ENCODE measurements around the gene PDSS2. TPM values are rescaled to one million over a fixed set of nuclear protein-coding genes. Genes with fewer than 3 reads are reported as not detected.

The PDSS2 gene
- total RNA-seq, 6 experiments from 2014 or later = 13.3 to 16.9 (median 14.6) TPM

- Mint-ChIP-seq H3K36me3 (ENCODE audit: low read depth) (peaks cover 42% of the 10 kb centered on the region), H3K27me3 (ENCODE audit: insufficient read depth) (no peaks in the 10 kb centered on the region), H3K4me3 (no peak overlapping the region), H3K4me1 (ENCODE audit: low read depth) (peaks cover 17% of the 10 kb centered on the region), H3K9me3 (peaks cover 28% of the 10 kb centered on the region), H3K27ac (no peak overlapping the region)
- no peak for DNase-seq
- TF ChIP-seq, protein P1, sequence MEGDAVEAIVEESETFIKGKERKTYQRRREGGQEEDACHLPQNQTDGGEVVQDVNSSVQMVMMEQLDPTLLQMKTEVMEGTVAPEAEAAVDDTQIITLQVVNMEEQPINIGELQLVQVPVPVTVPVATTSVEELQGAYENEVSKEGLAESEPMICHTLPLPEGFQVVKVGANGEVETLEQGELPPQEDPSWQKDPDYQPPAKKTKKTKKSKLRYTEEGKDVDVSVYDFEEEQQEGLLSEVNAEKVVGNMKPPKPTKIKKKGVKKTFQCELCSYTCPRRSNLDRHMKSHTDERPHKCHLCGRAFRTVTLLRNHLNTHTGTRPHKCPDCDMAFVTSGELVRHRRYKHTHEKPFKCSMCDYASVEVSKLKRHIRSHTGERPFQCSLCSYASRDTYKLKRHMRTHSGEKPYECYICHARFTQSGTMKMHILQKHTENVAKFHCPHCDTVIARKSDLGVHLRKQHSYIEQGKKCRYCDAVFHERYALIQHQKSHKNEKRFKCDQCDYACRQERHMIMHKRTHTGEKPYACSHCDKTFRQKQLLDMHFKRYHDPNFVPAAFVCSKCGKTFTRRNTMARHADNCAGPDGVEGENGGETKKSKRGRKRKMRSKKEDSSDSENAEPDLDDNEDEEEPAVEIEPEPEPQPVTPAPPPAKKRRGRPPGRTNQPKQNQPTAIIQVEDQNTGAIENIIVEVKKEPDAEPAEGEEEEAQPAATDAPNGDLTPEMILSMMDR (IDR thresholded peaks at IDR 0.05) = no peak
These were observed 10.6 kb downstream of the PDSS2 start for GRCh38 chr6:107448776-107449175.

GRCh38 chr6:107447663-107448216 is 11.6 kb downstream of the PDSS2 start:
- Mint-ChIP-seq H3K4me3 (no peak overlapping the region), H3K4me1 (ENCODE audit: low read depth) (peaks cover 27% of the 10 kb centered on the region), H3K27me3 (ENCODE audit: insufficient read depth) (no peaks in the 10 kb centered on the region), H3K36me3 (ENCODE audit: low read depth) (peaks cover 37% of the 10 kb centered on the region), H3K27ac (no peak overlapping the region), H3K9me3 (peaks cover 28% of the 10 kb centered on the region)
- TF ChIP-seq, protein P1 (IDR thresholded peaks at IDR 0.05) = no peak
- DNase-seq = no peak

- Mint-ChIP-seq H3K4me1 (ENCODE audit: low read depth) (peaks cover 49% of the 10 kb centered on the region), H3K27me3 (ENCODE audit: insufficient read depth) (no peaks in the 10 kb centered on the region), H3K9me3 (peaks cover 28% of the 10 kb centered on the region), H3K4me3 (peak overlapping the region; percentile 81), H3K27ac (peak overlapping the region; percentile 82), H3K36me3 (ENCODE audit: low read depth) (peaks cover 27% of the 10 kb centered on the region)
- peak; percentile 18 for DNase-seq
- TF ChIP-seq, protein P1 (IDR thresholded peaks at IDR 0.05) = no peak
These were observed 15.1 kb downstream of the PDSS2 start for GRCh38 chr6:107444277-107444676.

GRCh38 chr6:107443608-107444267 is 15.6 kb downstream of the PDSS2 start:
- TF ChIP-seq, protein P1 (IDR thresholded peaks at IDR 0.05) = no peak
- DNase-seq = peak; percentile 48
- H3K27ac Mint-ChIP-seq = peak overlapping the region; percentile 82

GRCh38 chr6:107442938-107443607 is 16.3 kb downstream of the PDSS2 start:
- Mint-ChIP-seq H3K4me1 (ENCODE audit: low read depth) (peaks cover 56% of the 10 kb centered on the region), H3K27me3 (ENCODE audit: insufficient read depth) (no peaks in the 10 kb centered on the region), H3K9me3 (peaks cover 16% of the 10 kb centered on the region), H3K27ac (peak overlapping the region; percentile 82), H3K36me3 (ENCODE audit: low read depth) (peaks cover 15% of the 10 kb centered on the region), H3K4me3 (peak overlapping the region; percentile 81)
- TF ChIP-seq, protein P1 (IDR thresholded peaks at IDR 0.05) = no peak
- no peak for DNase-seq

More at GRCh38 chr6:107443608-107444267, 15.6 kb downstream of the PDSS2 start:
- H3K27me3 Mint-ChIP-seq (ENCODE audit: insufficient read depth) = no peaks in the 10 kb centered on the region
- peak overlapping the region; percentile 81 for H3K4me3 Mint-ChIP-seq
- peaks cover 54% of the 10 kb centered on the region for H3K4me1 Mint-ChIP-seq (ENCODE audit: low read depth)
- peaks cover 23% of the 10 kb centered on the region for H3K9me3 Mint-ChIP-seq
- peaks cover 22% of the 10 kb centered on the region for H3K36me3 Mint-ChIP-seq (ENCODE audit: low read depth)

Data from HFFc6 (cell line).